DMS 273 (cell line): ENCODE measurements around the gene PMEPA1.

ENCODE experiments used
- DNase-seq: peaks from one replicate; lab custom pipeline; 2025; ENCODE audit not compliant: unreplicated experiment; lab: John Stamatoyannopoulos, UW

PMEPA1 gene

GRCh38 chr20:57663241-57663640, 46.6 kb downstream of the PMEPA1 start:
- no peak for DNase-seq

DNA sequence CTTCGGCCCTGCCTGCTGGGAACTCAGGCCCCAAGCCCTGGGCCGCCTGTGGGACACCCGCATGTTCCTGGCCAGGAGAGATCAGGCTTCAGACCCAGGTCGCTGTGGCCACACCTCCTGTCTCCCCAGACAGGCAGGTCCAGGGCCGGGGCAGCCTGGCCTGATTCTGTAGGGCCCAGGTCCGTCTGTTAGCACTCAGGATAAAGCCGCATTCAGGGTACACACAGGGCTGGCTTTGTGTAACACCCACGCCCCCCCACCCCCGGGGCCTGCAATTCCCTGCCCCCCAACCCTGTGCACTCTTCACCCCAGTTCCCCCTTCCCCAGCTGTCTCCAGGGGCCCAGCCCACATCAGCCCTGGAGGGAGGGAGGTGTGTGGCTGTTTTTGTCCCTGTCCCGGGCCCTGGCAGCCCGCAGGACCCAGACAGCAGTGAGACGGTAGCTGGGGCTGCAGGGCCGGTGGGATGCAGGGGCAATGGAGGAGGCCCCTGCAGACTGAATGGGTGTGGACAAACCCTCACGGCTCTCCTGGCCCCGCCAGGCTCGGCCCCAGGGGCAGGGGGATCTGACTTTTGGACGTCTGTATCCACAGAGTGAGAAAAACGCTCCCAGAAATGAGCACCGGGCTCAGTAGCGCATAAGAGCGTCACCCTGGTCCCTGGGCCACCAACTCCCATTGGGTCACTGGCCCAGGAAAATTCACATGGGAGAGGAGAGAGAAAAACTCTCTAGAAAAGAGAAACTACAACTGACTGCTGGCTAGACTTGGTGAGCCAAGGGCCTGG, 47.2 kb downstream of the PMEPA1 start:
- no peak for DNase-seq

DNA sequence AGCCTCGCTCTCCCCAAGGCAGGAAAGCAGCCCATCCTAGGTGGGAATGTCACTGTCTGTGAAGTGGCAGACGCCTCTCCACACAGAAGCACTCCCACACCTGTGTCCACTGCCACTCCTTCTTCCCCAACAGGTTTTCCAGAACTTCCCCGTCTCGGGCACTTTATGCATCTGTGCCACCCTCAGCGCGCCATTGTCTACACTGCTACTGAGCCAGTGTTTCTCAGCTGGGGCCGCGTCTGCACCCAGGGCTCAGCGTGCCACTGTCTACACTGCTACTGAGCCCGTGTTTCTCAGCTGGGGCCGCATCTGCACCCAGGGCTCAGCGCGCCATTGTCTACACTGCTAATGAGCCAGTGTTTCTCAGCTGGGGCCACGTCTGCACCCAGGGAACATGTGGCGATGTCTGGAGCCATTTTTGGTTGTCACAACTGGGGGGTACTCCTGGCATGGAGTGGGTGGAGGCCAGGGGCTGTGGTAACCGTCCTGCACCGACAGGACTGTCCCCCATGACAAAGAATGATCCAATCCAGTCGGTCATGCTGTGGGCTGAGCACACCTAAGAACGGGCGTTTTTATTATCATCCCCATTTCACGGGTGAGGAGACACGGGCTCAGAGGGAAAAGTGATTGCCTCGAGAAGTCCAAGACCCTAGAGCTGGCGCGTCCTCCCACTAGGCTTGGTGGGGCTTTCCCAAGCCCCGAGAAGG, 47.9 kb downstream of the PMEPA1 start:
- DNase-seq, result no peak

GRCh38 chr20:57660922-57661745, 48.7 kb downstream of the PMEPA1 start:
- DNase-seq, result no peak

- no peak for DNase-seq
Measured at GRCh38 chr20:57660181-57660921, 49.5 kb downstream of the PMEPA1 start.

GRCh38 chr20:57659517-57660180, 50.2 kb downstream of the PMEPA1 start:
- DNase-seq, result no peak

DNA sequence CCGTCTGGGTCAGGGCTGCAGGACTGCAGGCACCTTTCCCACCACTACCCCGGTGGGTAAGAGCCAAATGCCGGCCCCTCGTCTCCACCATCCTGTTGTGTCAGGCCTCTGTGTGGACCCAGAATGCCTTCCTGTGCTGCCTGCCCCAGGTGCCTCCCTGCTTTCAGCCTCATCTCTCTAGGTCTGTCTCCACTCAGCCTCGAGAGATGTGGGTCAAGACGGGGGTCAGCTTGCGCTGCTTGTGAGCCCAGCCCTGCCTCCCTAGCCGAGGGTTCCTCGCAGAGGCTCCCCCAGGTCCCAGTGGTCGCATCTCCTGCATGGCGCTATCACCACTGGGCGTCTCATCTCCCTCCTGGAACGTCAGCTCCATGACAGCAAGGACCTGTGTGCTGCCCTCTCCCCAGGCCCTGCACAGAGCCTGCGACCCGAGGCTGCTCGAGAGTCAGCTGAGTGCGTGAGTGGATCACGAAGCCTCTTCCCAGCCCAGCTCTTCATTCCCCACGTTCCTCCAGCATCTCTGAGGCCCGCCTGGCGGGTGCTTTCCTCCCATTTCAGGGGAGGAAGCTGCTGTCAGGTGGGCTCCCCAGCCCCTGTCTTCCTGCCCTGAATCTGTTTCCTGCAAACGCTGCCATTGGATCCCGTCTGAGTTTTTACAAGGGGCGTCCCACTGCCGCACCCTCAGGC, 50.8 kb downstream of the PMEPA1 start:
- DNase-seq, result no peak

DNA sequence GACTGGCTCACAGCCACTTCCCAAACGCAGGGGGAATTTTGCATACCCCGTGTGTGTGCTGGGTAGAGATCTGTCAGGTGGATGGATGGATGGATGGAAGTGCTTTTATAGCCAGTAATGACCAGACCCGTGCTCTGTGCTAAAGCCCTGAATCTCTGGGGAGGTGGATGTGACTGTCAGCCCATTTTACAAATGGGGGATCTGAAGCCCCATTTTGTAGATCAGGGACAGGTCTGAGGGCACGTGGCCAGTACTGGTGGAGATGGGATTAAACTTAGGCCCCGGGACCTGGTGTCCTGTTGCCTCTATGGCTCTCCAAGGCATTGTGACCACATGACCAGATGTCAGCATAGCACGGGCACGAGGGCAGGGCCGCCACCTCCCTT, 51.4 kb downstream of the PMEPA1 start:
- DNase-seq, result no peak

GRCh38 chr20:57657535-57658446, 52.0 kb downstream of the PMEPA1 start:
- no peak for DNase-seq

DNA sequence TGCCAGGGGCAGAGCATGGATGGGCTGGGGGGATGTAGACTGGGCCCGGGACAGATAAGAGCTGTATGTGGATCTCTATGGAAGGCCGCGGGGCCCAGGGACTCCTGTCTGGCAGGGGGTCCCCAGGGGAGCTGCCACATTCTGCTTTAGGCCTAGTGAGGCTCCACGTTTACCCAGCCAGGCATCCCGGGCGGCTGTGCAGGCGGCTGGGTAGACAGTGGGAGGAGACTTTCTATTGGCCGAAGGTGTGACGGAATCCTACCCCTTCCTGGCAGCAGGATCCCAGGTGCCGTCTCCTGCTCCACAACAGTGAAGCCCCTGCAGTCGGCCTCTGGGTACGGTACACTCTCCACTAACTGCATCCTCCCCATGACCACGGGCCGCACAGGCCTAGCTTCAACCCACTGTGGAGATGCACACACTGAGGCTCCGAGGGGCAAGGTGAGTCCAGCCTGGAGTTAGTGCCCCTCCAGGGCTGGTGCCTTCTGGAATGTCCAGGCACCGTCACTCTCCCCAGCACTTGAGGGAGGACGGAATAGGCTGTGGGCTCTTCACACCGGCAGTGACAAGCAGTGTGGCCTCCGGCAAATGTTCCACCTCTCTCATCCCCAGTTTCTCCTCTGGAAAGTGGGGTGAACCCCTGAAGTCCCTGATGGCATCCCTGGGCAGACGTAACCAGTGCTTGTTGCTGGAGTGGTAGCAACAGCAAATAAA, 52.8 kb downstream of the PMEPA1 start:
- no peak for DNase-seq

DNA sequence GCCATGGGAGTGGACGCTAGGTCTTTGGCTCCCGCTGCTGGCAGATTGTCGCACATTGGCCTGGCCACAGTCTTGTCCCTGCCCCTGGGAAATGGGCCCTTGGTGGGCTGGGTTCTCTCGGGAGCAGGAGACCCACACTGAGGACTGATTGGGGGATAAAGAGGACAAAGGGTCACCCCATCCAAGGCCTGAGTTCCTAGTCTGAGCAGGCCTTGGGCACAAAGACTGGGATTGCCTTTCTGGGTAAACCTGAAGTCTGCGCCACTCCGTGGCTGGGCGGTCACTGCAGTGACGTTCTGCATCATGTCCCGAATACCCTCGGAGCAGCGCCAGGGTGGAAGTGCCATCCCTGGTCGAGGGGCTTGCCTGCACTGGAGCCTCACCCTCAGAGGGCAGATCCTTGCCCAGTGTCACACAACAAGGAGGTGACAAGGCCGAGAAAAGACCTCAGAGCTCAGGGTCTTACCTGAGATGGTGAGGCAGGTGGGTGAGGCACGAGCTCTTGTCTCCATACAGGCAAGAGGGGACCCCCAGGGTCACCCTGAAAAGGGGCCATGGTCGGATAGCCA, 53.5 kb downstream of the PMEPA1 start:
- DNase-seq, result no peak

DNA sequence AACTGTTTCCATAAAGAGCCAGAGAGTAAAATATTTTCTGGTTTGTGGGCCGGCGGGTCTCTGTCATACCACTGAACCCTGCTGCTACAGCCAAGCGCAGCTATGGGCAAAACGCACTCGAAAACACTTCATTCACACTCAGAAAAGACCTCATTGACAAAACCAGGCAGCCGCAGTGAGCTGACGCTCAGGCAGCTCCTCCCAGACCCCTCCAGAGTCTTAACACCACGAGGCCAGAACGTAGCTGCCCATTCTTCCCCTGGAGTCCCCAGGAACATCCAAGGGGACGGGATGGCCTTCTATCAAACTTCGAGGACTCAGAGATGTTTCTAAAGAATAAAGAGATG, 54.0 kb downstream of the PMEPA1 start:
- no peak for DNase-seq

- DNase-seq, result no peak
Measured at GRCh38 chr20:57654998-57655808, 54.6 kb downstream of the PMEPA1 start.

DNA sequence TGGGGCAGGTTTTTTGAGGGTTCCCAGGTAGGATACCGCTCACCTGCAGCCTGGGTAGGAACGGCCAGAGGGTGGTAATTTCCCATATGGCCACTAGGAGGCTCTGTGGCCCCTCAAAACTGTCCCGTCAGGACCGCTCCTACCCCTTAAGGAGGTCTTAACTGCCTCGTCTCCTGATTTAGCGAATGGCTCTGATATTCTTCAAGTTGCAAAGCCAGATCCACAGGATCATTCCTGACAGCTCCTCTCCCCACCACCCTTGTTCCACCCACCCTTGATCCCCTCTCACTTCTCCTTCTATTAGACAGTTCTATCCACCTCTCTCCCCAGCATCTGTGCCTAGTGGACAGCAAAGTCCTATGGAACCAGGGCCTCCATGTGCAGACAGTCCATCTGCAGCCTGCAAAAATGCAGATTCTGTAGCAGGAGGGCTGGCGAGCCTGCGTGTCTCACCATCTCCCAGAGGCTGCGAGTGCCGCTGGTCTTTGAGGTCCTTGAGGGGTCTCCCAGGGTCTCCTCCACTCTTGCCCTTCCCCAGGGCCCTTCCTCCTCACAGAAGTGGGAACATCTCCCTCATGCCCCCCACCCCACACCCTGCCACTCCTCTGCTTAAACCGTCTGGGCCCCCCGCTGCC, 55.3 kb downstream of the PMEPA1 start:
- DNase-seq, result peak; percentile 74

DNA sequence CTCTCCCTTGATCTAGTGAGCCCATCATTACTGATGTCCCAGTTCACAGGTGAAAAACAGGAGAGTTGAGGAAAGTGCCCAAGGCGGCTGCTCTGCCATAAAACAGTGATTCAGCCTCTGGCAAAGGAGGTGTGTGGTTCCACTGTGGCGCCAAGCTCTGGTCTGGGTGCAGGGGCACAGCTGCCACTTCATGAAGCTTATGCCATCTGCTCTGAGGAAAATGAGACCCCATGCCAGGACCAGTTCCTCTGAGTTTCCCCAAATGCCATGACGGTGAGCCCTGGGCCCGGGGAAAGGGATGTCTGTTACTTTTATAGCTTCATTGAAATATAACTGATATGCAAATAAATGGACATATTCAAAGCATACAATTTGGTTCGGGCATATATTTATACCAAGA, 55.9 kb downstream of the PMEPA1 start:
- DNase-seq, result peak; percentile 32

DNA sequence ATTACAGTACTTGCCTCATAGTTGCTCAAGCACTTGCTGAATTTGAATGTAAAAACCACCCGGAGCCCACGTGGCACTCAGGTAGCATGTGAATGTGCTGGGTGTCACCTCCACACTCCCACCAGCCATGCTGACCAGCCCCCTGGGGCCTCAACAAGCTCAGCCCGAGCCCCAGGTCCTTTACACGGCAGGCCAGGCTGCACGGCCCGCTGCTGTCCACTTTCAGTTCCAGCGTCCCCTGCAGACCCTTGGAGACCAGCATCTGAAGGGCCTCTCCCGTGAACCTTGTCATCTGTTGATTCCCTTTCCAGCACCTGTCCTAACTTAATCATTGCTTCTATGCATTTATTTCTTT, 56.3 kb downstream of the PMEPA1 start:
- no peak for DNase-seq
